ENCODE data around the gene ABCC2.

DNA sequence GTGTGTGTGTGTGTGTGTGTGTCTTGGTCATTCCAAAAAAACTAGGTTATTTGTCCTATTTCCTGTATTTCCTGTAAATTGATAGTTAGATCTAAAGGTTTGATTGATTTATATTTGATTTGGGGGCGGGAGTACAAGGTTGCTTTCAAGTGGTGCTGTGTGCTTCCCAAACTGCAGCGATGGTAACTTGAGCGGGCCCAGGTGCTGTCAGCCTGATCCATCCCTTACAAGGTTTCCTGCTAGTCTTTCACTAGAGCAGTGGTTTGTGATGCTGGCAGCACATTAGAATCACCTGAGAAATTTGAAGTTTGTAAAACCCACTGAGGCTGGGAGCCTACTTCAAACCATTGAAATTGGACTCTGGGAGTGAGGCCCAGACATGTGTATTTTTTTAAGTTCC lies 23.7 kb downstream of the ABCC2 start:
- TF ChIP-seq, protein P1, sequence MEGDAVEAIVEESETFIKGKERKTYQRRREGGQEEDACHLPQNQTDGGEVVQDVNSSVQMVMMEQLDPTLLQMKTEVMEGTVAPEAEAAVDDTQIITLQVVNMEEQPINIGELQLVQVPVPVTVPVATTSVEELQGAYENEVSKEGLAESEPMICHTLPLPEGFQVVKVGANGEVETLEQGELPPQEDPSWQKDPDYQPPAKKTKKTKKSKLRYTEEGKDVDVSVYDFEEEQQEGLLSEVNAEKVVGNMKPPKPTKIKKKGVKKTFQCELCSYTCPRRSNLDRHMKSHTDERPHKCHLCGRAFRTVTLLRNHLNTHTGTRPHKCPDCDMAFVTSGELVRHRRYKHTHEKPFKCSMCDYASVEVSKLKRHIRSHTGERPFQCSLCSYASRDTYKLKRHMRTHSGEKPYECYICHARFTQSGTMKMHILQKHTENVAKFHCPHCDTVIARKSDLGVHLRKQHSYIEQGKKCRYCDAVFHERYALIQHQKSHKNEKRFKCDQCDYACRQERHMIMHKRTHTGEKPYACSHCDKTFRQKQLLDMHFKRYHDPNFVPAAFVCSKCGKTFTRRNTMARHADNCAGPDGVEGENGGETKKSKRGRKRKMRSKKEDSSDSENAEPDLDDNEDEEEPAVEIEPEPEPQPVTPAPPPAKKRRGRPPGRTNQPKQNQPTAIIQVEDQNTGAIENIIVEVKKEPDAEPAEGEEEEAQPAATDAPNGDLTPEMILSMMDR (IDR thresholded peaks at IDR 0.05) = no peak
- TF ChIP-seq POLR2A (IDR thresholded peaks at IDR 0.05) = no peak
